Suppressor macrophage treated with lipopolysaccharide for 4 hours (primary cell): ENCODE results near the gene USP20.

ENCODE experiments used
- DNase-seq: peaks from one replicate; pipeline ENCODE4 v3.0.0-alpha.2; 2020

USP20 gene

DNA sequence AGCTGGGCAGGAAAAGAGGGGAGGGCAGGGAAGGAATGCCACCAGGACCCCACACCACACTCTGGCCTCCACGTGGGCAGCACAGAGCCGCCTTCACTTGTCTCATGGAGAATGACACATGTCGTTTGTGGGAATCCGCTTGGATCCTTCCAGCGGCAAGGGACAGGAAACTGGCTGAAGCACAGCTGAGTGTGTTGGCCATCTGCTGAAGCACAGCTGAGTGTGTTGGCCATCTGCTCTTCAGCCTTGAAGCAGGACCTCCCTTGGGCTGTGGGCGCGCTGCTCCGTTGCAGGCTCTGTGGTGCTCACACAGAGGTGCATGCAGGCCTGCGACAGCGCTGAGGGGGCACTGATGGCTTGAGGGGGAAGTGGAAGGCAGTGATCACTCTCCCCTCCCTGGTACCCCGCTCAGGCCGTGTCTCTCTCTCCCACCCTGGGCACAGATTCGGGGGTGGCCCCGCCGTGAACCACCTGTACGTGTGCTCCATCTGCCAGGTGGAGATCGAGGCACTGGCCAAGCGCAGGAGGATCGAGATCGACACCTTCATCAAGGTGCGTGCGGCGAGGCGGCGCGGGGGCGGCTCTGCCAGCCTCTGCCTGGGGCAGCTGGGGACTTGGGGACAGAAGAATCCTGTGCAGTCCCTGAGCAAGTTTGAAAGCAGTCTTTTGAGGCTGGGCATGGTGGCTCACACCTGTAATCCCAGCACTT lies 40.6 kb downstream of the USP20 start:
- no peak for DNase-seq

DNA sequence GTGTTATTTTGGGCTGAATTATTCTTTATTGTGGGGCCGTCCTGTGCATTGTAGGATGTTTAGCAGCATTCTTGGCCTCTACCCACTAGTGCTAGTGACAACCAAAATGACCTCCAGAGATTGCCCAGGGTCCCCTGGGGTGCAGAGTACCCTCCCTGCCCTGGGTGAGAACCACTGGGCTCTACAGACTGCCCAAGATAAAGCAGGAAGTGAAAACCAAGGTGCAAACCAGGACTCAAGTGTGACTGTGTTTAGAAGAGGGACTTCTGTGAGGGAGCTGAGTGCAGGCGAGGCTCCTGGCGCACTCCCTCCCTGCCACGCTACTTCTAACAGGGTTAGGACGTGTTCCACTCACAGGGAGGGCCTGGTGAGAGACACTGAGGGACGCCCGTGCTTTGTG lies 41.6 kb downstream of the USP20 start:
- DNase-seq = no peak

DNA sequence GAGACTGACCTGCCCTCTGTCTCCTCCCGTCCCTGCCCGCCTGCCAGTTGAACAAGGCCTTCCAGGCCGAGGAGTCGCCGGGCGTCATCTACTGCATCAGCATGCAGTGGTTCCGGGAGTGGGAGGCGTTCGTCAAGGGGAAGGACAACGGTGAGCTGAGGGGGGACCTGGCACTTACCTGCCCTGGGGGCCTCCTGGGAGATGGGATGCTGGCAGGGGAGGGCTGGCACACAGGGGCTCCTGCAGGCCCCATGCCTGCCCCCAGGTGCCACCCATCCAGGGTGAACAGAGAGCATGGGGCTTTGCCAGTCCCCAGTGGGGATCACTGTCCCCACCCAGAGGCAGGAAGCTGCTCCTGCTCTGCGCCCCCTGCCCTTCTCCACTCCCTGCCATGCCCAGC lies 43.0 kb downstream of the USP20 start:
- DNase-seq = no peak

DNA sequence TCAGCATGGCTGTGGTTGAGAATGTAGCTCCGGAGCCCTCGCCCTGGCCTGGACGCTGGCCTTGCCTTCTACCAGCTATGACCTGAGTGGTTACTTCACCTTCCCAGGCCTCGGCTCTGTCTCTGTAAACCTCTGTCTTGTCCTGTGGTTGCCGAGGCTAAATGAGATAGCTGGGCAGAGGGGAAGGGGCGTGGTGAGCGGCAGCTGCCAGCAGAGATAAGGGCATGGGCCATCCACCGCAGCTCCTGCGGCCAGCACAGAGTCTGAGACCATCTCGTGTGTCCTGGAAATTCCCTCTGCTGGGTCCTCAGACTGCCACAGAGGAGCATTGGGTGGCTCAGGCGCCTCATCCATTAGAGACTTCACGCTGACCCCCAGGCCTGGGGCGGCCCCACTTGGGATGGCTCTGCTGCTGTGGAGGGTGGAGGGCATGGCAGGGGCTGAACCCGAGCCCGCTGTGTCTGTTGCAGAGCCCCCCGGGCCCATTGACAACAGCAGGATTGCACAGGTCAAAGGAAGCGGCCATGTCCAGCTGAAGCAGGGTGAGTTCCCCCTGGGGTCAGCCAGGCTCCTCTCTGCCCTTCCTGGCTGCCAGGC lies 43.9 kb downstream of the USP20 start:
- no peak for DNase-seq

DNA sequence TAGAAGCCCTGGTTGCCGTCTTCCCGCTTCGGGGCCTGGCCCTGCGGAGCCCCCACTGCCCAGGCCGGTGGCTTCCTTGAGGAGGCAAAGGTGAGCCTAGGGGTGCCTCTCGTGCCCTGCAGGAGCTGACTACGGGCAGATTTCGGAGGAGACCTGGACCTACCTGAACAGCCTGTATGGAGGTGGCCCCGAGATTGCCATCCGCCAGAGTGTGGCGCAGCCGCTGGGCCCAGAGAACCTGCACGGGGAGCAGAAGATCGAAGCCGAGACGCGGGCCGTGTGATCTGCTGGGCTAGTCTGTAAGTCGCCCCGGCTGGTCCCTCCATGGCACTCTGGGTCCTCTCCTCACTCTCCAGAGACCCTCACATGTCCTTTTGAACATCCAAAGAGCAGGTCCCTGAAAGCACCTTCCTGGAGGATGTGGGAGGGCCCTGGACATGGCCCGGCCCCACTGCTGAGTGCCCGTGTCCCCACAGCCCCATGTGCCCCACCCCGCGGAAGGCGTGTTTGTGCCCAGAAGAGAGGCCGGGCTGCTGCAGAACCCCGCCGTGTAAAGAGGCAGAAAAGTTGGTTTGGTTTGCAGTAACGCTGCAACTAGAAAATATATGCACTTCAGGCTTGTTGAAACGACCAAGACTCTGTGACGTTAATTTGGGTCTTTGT lies 44.9 kb downstream of the USP20 start:
- DNase-seq = no peak

DNA sequence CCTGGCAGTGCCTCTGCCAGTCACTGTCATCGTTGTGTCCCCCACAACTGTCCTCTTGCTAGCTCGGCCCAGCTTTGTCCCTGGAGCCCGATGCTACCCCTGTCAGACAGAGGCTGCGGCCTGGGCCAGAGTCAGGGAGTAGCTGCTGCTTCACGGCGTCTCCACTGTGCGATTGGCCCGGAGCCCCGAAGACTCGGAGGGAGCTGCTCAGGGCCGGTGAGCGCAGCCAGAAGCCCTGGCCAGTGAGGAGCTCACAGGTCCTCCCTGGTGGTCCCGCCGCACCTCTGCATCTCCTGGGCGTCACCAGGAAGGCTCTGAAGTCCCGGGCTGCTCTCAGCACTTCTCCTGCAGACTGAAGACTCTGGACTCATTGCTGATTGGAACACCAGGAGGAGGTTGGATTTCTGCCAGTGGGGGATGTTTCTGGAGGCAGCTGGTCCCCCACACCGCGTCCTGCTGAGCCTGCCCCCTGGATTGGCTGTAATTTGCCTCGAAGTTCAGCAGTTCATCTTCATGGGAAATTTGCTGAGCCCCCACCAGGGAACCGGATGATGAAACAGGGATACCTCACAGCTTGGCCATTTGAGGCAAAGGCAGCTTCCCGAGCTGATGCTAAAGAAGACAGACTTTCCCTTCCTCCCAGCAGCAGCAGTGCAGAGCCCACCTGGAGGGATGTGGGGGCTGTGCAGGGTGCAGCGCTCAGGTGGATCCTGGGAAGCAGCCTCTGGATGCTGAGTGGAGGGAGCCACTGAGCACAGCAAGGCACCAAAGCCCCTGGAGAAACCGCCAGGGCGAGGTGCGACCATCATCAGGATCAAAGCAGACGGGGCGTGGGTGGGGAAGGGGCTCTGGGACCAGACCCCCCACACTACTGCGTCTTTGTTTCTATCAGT lies 45.6 kb downstream of the USP20 start:
- DNase-seq = no peak

DNA sequence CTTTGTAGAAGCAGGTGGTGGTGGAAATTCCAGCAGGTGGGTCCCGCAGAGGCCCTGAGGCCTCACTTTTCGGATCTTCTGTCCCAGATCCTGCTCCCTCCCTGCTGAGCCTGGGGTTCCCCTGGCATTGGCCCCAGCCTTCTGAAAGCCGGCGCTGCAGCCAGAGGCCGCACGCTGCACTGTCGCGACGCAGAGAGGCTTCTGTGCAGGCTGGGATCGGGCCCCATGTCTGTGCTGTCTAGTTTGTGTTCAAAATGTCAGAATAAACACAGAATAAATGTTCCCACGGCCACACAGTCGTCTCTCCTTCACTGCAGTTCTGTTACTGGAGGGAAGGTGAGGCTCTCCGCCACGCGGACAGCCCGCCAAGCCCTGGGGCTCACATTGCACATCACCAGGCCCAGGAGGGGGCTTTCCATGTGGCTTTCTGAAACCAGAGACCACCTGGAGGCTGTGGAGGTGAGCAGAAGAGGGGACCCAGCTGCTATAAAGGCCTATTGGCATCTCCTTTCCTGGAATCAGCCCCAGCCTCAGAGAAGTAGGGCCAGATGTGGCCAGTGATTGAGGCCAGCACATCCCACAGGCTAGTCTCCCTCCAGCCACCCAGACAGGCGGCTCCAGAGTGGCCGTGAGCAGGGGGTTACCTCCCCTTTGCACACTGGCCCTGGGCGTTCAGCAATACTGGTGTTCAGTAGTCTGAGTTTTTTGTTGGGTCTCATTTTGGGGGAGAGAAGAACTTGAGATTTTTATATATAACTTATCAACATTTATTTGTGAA lies 46.5 kb downstream of the USP20 start:
- DNase-seq = no peak

DNA sequence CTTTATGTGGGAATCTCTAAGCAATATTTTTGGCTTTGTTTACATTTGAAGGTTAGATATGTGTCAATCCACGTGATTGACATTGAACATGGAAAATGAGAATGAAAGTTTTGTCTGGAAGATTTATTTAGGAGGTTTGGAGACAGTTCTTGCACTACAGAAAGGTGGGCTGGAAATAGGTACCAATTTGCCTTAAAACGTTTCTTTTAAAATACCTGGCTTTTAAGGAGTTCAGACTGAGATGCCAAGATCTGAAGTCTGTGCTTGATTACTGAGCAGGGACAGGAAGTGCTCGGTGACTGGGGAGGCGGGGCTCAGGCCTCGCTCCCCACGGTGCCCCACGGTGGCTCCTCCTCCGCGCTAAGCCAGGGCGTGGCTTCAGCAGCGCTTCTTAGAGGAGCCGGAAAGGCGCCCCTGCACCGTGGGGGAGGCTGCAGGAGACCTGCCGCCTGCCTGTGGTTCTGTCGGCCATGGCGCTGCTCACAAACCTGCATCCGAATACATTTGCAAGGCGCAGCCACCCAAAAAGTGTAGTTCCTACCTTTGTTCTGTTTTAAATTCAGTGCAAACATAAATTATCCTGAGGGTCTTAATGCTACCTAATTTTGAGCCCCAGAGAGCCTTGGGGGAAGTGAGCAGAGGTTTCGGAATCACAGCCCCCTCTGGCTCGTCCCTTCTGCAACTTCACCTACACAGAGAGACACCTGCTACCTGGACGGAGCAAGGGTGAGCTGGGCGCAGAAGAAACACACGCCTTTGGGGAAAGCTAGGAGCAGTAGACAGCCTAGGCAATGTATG lies 49.2 kb downstream of the USP20 start:
- peak; percentile 89 for DNase-seq

DNA sequence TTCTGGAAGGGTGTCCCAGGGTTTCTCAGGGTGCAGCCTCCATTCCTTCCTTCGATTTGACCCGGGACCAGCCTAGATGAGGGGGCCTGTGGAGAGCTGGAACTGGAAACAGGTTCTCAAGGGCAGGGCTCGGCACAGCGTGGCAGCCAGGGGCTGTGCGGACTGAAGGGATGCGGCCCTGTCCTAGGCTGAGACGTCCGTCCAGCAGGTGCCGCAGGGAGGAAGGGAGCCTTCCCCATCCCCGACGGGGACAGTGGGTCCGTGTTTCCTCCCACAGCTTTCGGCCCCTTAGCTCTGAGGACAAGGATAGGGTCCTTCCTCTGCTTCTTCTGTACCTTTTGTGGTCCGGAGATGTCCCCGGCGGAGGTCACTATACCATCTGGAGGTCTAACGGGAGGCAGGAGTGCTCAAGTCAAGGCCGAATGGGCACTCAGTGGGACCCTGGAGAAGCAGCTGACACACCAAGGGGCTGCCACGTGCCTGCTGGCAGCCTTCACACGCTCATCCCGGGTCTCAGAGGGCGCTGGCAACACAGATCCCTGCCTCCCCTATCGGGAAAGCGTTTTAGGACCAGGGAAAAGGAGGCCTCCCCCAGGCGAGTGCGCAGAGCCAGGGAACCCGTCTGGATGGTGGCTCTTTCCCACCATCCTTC lies 49.9 kb downstream of the USP20 start:
- DNase-seq = peak; percentile 55

DNA sequence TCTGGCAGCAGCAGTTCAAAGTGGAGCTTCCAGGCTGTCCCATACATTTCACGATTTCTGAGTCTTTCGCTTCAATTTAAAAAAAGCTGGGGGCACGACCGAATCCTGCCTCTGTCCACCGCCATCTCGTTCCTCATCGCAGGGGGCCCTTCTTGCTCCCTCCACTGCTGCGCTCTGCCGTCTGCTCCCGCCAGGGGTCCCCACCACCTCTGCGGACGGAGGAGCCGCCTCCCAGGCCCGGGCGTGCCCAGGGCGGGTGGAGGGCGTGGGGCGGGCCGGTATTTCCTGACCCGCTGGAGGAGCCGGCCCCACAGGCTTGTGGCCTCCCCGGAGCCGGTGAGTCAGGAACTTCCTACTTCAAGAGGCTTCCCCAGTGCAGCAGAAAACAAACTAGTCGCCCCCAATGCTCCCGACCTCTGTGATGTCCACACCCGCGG lies 50.4 kb downstream of the USP20 start:
- peak; percentile 98 for DNase-seq

DNA sequence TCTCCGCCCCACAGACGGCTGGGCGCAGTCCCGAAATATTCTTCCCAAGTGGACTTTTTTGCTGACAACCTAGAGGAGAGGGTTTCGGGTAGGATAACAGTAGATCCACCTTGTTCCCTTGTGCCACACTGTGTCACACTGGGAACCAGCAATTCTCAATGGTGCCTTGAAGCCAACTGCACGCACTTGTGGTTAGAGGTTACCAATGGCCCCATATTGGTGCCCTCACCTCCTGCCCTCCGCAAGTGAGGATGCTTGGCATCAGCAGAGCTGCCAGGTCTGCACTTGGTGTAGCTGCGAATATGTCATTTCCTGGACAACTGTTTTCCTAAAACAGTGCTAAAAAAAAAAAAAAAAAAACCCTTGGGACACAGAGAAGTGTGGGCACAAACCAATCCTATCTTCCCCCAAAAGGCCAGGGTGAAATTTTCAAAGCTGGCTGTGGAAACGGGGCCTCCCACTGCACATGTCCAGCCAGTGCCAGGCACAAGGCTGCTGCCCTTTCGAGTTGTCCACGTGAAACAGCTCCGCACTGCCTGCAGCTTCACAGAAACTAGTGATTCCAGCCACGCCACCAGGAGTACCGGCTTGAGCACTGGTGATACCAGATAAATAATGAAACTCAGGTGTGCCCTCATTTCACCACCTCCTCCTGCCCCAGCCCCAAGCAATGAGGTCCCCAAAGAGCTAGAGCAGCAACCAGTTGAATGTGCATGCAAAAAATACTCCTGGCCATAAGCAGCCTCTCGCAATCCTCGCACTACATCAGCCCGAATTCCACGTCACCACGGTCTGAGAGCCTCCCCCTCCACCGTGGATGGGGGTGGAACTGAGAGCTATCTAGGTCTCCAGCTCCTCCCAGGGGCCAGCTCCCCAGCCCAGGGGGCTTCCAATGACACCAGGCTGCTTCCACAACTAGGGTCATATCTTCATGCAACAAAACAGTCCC lies 51.2 kb downstream of the USP20 start:
- DNase-seq = peak; percentile 55

DNA sequence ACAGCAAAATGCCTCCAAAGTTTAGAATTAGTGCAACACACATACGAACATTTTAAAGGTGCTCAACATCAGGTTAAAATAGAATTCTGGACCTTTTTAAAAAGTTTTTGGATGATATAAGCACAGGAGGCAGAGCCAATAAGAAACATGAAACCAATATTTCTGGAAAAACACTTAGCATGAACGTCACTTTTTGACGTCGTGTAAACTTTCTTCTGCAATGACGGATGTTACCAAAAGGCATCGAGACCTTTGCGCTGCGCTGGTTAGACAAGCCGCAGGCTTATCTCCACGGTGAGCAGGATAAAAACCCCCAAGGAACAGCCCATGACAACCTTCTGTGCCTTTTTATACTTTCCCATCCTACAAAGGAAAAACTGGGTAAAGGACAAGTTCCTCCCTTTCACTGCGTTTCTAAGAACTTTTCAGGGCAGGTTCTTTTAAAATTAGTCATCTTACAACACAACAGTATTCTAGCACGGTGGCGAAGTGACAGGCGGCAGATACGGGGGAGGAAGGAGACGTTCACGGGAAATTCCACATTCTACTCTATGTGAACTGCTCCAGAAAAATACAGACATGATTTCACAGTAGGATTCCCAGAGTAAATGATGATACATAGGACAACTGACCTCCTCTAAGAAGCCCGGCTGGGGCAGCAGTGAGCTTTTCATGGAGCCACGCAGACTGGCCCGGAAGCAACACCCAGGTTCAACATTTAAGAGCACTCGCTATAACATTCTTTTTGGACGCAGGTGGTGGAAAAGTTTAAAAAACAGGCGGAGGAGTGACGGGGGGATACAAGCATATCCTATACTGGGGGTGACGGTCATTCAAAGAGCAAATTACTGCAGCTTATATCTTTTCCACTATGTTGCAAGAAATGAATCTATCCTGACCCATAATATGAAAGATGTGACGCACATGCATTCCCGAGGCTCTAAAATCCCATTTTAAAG lies 52.4 kb downstream of the USP20 start:
- DNase-seq = peak; percentile 94

DNA sequence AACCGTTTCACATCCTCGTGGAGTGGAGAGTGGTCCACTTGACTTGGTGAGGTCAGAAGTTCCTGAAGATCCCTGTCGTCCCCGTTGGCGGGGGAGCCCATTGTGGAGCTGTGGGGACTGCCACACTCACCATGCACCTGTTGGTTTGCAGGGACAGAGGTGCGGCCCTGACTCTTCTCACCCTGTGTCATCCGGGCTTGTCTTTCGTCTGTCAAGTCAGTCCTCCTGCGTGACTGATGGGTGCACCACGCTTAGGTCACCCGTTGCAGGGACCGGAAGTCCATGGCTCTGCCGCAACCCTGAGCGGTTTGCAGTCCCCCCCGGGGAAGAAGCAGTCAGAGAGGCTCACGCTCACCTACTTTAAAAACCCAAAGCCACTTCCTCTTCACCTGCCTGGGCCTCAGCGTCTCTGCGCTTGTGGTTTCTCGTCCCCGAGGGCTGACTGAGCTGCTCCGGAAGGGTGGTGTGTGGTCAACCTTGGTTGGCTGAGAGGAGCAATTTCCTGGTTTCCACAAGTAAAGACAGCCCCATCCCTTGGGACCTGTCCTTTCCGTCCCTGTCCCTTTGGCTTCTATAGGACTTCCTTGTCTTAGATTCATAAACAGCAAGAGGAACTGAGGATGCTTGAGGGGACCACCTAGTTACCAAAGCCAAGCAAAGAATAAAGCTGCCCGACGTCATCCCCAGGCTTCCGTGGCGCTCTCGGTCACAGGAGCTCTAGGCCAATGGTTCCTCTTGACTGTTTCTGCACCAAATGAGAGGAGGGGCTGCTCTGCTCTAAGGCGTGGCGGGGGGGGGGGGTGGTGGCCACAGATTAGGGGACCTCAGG lies 53.2 kb downstream of the USP20 start:
- peak; percentile 78 for DNase-seq

DNA sequence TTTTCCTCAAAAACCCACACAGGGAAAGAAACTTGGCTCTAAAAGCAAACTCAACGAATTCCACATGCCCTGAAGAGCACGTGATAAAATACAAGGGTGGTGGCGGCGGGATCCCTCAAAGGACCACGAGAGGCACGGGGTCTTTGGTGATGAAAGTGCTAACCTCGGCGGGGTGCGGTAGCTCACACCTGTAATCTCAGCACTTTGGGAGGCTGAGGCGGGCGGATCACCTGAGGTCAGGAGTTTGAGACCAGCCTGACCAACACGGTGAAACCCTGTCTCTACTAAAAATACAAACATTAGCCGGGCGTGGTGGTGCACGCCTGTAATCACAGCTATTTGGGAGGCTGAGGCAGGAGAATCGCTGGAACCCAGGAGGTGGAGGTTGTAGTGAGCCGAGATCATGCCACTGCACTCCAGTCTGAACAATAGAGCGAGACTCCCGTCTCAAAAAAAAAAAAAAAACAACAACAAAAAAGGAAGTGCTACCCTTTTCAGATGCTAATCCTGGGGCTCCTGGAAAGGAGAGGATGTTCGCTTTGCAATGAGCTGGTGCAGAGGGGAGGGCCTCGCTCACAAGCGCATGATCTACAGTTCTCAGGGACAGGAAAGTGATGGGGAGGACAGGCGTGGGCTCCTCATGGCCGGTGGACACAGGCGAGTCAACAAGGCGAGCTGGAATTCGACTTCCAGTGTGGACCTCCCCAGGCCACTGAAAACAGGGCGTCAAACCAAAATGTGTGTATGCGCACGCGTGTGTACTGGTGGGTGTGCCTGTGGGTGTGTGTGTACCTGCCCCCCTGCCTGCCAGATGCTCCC lies 54.1 kb downstream of the USP20 start:
- peak; percentile 55 for DNase-seq

DNA sequence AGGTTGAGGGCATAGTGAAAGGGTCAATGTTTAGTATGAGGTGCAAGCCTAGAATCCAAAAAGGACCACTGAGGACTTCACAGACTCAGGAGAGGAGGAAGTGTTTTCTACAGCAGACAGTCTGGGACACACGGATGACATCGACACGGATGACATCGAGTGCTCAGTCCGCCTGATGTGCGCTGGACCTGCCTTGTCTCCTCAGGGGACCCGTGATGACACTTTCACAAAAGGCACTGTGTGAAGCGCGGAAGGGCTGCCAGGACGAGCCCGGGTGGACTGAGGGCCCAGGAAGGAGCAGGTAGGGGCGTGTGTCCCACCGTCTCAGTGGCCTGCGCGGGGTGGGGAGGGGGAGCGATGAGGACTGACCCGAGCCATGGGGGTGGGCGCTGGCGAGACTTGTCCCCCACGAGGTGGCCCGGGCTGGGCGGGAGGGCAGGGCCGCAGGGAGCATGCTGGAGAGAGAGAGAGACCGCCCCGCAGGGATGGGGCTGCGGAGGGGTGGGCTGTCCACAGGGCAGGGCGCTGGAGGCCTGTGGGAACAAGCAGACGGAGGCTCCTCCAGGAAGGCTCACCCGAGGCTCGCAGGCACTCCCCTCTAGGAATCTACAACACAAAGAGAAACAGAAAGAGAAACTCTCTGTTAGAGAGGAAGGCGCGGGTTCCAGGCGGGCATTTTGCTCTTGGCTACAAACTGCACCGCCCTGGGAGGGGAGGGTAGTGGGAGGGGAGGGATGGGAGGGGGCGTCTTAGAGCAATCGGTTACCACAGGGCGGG lies 54.9 kb downstream of the USP20 start:
- DNase-seq = peak; percentile 94
